ENCODE results near the gene NKD2.
"Not testable (repeated sequence)": the region's sequence is repeated elsewhere in the genome, so short reads cannot be mapped to it uniquely, and the experiment has no call there.

Gene NKD2, protein sequence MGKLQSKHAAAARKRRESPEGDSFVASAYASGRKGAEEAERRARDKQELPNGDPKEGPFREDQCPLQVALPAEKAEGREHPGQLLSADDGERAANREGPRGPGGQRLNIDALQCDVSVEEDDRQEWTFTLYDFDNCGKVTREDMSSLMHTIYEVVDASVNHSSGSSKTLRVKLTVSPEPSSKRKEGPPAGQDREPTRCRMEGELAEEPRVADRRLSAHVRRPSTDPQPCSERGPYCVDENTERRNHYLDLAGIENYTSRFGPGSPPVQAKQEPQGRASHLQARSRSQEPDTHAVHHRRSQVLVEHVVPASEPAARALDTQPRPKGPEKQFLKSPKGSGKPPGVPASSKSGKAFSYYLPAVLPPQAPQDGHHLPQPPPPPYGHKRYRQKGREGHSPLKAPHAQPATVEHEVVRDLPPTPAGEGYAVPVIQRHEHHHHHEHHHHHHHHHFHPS

GRCh38 chr5:1008451-1009358 is at the start of gene NKD2:
Gene NKD2, plus strand, starts transcription at chr5:1008802. Its CDS starts 256 bp downstream, at chr5:1009058.
- DNase-seq: peak; percentile 26

DNA sequence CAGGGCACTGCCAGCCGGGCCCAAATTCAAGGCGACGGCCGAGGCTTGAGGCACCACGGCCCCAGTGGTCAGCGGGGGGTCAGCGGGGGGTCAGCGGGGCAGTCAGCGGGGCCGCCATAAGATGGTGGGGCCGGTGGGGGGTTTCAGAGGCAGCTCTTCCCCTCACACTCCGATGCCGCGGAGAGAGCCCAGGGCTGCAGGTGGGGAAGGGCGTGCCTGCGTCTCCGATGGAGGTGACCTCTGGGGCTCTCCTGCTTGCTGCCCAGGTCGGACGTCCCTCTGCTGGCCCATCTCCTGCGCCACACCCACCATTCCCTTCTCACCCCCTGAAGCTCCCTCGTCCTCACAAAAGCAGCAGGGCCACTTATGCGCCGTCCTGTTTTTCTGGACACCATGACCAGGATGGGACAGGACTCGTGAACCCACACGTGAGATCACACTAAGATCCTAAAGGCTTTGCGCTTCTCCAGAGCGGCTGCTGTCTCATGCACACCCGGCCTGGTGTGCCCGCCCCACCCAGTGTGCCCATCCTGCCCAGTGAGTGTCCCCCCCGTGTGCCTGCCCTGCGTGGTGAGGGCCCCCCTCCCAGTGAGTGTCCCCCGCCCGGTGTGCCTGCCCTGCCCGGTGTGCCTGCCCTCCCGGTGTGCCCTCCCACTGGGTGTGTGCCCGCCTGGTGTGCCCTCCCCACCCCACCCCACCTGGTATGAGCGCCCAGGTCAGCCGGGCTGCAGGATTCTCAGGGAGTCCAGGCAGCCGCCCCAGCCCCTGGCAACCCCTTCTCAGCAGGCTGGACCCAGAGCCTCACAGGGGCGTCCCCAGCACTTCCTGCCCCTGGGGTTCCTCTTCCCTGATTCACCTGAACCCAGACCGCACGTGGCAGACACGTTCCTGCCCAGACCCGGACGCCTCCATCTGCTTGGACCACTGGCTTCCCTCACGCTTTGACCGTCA is 48.7 kb upstream of the NKD2 start:
- DNase-seq: no peak

- DNase-seq: no peak
Measured at GRCh38 chr5:960551-960950, 48.1 kb upstream of the NKD2 start.

DNA sequence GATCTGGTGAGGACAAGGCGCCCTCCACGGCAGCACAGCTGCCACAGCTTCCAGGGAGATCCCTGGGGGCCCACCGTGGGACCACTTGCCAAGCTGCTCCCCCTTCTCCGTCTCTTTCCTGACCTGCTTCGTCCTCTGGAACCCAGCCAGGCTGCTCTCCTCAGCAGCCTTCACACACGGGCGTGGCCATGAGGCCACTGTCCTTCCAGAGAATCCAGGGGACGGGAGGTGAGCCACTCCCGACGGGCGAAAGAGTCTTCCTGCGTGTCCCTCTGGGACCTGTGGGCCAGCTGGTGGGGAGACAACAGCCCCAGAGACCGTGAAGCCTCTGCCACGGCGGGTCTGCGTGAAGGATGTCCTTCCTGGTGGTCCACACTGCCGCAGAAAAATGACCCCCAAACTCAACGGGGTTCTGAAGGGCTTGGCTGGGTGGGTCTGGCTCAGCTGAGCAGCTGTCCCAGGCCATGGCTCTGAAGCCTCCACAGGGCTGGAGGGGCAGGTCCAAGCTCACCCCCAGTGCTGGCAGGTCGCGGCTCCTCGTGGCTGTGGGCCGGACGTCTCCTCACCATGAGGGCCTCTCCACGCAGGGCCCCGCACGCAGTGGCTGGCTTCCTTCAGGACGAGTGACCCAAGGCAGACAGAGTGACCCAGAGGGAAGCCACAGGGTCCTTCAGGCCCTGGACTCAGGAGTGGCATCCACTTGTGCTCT is 47.4 kb upstream of the NKD2 start:
- DNase-seq: no peak

DNA sequence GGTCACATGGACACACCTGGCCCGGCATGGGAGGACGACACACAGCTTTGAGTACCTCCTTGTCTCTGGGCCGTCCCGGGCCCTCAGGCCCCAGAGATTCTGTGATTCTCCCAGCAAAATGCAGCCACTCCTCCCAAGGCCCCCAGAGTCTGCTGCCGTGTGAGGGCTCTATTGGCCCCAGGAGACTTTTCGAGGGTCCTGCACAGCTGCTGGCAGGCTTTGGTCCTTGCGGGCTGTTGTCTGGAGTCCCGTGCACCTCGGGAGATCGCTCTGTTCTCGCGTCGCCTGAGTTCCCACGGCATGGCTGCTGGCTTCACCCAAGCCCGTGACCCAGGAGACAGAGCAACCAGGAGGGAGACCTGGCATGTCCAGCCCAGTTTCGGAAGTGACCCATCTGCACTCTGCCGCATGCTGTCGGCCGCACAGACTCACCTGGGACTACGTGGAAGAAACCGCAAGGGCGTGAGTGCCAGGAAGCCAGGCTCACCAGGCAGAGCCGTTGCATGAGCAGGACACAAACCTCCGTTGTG is 46.8 kb upstream of the NKD2 start:
- DNase-seq: no peak

- no peak for DNase-seq
Measured at GRCh38 chr5:962386-962785, 46.2 kb upstream of the NKD2 start.

GRCh38 chr5:962801-963200 is 45.8 kb upstream of the NKD2 start:
- DNase-seq: no peak

DNA sequence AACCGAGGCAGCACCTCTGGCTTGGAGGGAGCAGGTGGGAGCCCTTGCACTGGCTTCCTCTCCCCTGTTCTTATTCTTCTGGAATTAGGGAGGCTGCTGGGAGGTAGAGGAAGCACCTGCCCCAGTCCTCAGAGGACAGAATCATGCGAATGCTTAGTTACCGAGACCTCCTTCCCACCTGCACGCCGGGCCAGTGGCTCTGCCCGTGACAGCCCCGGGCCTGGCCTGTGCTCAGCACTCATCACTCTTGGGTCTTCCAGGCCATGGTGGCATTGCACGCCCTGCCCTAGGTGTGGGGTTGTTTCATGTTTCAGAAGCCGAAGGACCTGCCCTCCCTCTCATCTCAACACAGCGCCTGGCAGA is 45.3 kb upstream of the NKD2 start:
- no peak for DNase-seq

- DNase-seq: no peak
Measured at GRCh38 chr5:963673-964531, 44.7 kb upstream of the NKD2 start.

GRCh38 chr5:964821-965220 is 43.8 kb upstream of the NKD2 start:
- DNase-seq: no peak

DNA sequence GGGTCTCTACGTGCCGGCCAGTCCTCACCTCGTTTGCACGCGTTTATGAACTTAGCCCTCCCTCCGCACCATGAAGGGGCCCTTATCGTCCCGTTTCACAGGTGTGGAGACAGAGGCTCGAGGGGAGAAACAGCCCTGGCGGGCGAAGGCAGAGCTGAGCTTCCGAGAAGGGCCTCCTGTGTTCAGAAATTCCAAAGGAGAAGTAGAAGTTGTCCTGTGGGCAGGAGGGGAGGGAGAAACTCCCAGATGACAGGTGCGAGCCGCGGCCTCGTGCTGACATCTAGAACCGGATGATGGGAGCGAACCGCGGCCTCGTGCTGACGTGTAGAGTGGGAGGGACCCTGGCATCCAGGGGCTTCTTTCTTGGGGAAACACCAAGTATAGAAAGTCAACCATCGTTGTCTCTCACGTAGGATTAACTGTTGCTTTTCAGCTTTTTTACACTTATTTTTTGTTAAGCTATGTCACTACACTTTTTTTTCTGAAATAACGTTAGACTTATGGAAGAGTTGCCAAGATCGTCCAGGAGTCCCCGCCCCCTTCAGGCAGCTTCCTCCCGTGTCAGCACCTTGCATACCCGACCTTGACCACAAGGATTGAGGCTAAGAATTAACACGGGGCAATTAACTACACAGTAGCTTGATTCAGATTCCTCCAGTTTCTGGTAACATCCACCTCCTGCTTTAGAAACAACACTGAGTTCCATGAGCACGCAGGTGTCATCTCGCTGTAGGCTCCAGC is 42.8 kb upstream of the NKD2 start:
- no peak for DNase-seq

- no peak for DNase-seq
Measured at GRCh38 chr5:966345-966710, 42.3 kb upstream of the NKD2 start.

DNA sequence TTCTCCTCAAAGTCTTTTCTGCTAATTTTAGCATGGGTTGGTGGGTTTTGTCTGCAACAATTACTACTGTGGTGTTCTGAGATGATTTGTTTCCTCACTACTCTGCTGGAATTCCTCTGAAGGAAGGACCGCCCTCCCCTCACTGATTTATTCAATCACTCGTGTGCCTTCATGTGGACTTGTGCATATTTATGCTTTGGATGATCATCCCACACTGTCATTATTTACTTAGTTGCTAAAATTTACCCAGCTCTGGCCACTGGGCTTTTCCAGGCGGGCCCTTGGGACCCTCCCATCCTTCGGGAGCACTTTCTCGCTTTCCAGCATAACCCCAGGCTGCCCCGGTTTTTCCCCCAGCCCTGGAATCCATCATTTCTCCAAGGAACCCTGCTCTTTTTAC is 41.7 kb upstream of the NKD2 start:
- no peak for DNase-seq

DNA sequence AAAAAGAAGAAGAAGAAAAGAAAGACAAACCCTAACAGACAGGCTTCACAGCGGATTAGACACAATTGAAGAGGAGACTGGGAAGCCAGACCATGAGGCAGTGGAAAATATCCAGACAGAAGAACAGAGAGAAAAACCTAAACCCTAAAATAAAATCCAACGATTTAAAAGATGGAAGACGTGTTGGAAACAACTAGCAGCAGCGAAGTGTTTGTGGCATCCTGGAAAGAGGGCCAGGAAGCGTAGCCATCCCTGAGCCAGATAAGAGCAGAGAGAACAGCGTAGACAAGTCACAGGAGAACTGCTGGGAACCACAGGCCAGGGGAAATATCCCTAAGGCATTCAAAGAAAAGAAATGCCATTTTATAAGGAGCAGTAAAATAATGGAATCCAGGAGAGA is 39.7 kb upstream of the NKD2 start:
- no peak for DNase-seq

GRCh38 chr5:969408-969839 is 39.2 kb upstream of the NKD2 start:
- DNase-seq: no peak

DNA sequence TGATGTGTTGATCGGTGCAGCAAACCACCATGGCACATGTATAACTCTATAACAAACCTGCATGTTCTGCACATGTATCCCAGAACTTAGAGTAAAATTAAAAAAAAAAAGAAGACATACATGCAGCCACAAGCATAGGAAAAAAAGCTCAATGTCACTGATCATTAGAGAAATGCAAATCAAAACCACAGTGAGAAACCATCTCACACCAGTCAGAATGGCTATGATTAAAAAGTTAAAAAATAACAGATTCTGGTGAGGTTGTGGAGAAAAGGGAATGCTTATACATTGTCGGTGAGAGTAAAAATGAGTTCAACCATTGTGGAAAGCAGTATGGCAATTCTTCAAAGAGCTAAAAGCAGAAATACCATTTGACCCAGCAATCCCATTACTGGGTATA is 36.0 kb upstream of the NKD2 start:
- not testable (repeated sequence) for DNase-seq

- DNase-seq: no peak
Measured at GRCh38 chr5:976849-977751, 31.5 kb upstream of the NKD2 start.

DNA sequence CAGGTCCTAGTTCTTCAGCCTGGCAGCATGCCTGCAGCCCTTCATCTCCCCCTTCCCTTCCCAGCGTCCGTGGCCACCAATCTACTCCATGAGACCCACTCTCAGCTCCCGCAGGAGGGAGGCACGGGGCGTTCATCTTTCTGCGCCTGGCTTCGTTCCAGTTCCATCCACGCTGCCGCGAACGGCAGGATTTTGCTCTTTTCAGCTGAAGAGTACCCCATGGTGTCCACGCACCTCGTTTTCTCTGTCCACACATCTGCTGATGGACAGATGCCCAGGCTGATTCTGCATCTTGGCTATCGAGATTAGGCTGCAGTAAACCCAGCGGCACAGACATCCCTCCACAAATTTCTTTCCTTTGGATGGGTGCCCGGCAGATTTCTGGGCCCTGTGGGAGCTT is 30.5 kb upstream of the NKD2 start:
- no peak for DNase-seq

DNA sequence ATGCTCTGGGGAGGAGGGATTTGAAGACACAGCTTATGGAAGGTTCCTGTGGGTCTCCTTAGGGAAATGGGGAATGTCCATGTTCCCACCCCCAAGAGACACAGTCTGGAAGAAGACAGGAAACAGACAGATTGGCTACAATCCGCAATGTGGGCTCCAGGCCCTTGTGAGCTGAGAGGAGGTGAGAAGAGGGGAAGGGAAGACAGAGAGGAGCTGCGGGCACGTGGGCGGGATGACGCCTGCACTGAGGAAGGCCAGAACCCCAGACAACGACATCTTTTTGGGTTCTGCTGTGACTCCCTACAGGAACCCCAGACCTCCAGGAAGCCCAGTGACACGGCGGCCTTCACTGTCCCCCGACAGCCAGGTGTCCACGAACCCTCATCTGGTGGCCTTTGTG is 29.9 kb upstream of the NKD2 start:
- no peak for DNase-seq

Data from NCI-H82 (cell line).